ENCODE measurements around the gene CHCT1.
A peak's percentile ranks its signal among the peaks of the same experiment; 100 is the strongest.

- peak; percentile 55 for TF ChIP-seq POLR2A (IDR thresholded peaks at IDR 0.05; ENCODE audit: low read depth)
- peak in 1 of 3 experiments; percentile 34 for TF ChIP-seq CTCF (IDR thresholded peaks at IDR 0.05)
- peak; percentile 82 to 93 for TF ChIP-seq POLR2AphosphoS5 (IDR thresholded peaks at IDR 0.05)
- no peak for TF ChIP-seq EP300 (IDR thresholded peaks at IDR 0.05)
Observed at GRCh38 chr17:60392042-60392844, 30.0 kb upstream of the CHCT1 start, which contains the start of gene USP32.

All from esophagus muscularis mucosa (tissue), 4 donors.